ENCODE measurements around the gene CHRNG.

- TF ChIP-seq EZH2 (IDR thresholded peaks at IDR 0.05; ENCODE audit: insufficient read depth, low read length): no peak
- TF ChIP-seq, protein P1, sequence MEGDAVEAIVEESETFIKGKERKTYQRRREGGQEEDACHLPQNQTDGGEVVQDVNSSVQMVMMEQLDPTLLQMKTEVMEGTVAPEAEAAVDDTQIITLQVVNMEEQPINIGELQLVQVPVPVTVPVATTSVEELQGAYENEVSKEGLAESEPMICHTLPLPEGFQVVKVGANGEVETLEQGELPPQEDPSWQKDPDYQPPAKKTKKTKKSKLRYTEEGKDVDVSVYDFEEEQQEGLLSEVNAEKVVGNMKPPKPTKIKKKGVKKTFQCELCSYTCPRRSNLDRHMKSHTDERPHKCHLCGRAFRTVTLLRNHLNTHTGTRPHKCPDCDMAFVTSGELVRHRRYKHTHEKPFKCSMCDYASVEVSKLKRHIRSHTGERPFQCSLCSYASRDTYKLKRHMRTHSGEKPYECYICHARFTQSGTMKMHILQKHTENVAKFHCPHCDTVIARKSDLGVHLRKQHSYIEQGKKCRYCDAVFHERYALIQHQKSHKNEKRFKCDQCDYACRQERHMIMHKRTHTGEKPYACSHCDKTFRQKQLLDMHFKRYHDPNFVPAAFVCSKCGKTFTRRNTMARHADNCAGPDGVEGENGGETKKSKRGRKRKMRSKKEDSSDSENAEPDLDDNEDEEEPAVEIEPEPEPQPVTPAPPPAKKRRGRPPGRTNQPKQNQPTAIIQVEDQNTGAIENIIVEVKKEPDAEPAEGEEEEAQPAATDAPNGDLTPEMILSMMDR (IDR thresholded peaks at IDR 0.05; ENCODE audit: insufficient read depth, low read depth, low read length): no peak
Measured at GRCh38 chr2:232547991-232548390, 8.5 kb downstream of the CHRNG start.
